ENCODE data around the gene SZRD1.

The SZRD1 gene

DNA sequence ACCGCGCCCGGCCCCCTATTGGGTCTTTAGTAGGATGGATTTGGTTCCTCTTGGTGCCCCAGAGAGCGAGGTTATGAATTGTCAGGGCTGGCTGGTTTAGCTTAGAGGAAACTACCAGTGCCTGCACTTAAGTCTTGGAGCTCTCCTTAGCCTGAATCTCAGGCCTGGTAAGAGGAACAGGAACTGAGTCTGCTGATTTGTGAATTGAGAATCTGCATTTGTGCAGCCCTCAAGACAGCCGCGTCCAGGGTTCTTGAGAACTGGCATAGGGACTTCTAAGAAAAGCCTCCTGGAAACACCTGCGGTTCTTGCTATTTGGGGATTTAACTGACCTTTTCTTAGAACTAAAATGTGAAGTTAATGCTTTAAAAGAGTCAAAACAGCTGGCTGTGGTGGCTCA is 75.2 kb downstream of the SZRD1 start:
- DNase-seq: no peak

DNA sequence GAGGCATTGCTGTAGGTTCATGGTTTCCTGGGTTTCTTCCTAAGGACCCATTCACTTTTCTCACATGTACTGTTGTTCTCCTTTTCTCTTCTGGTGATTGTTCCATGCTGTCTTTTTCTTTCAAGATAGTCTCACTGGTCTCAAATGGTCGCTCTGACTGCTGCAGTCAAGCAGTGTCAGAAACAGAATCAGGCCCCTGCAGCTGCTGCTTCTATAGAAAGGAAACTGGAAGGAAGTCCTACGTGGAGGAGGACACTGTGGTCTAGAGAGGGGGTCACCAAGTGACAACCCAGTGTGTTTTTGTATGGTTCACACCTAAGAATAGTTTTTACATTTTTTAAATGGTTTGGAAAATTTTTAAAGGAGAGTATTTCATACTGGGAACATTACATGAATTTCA is 75.9 kb downstream of the SZRD1 start:
- DNase-seq: no peak

DNA sequence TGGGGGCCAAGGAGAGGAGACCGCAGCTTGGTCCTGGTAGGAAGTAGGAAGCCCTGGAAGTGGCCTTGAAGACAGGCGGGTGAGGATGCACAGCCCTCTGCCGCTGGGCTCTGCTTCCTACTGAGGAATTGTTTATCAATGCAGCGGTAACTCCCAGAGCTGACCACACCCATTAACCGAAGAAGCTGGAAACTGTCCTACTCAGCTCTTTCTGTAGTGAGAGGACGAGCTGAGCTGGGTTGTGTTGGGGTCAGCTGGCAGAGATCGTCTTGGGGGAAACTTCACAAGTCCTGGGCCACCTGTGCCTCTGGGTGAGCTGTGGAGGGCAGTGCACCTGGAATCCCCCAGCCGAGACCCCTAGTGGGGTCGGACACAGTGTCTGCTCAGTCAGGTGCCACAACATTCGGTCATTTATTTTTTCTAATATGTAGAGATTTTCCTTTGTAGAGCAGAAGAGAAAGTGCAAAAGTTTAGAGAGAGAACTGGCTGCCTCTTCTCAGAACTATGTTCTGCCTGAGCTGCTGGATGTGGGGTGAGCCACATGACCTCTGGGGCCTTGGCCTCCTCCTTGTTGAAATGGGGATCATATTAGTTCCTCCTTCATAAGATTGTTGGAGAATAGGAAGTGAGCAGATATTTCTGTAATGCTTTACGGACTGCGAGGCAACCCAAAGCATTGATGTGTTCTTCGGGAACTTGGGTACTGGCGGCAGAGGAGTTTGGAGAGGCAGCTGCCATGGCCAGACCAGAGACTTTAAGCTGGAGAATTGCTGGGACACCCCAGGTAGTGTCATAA is 77.1 kb downstream of the SZRD1 start:
- no peak for DNase-seq

DNA sequence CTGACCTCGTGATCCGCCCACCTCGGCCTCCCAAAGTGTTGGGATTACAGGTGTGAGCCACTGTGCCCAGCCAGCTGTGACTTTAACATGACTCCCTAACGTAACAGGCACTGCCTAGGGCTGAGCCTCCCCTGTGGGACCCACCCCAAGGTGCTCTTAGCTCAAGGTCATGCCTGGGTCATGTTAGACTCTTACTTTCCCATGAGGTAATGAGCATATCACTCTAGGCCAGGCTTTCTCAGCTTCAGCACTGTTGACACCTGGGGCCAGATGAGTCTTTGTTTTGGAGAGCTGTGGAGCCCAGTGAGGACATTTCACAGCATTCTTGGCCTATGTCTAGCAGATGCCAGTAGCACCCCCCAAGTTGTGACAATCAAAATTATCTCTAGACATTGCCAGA is 78.0 kb downstream of the SZRD1 start:
- no peak for DNase-seq

GRCh38 chr1:16446116-16446515 is 79.1 kb downstream of the SZRD1 start:
- no peak for DNase-seq

DNA sequence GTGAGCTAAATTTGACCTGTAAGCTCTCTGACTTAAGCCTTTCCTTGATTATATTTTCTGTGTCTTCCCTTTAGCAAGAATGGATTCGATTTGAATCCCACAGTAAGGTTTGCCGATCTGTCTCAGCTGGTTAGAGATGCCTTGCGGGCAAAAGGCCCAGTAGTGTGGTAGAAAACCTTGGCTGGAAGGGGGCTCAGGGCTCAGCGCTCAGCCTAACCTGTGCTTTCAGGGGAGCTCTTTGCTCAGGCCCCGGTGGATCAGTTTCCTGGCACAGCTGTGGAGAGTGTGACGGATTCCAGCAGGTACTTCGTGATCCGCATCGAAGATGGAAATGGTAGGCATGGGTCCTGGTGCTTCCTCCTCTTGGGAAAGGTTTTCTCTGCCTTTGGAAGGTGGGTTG is 80.6 kb downstream of the SZRD1 start:
- no peak for DNase-seq
